ENCODE data around the gene NFKBIL1. TPM values are rescaled to one million over a fixed set of nuclear protein-coding genes. Genes with fewer than 3 reads are reported as not detected.

Gene NFKBIL1
- total RNA-seq, 1 donor from 2014 or later: 14.2 TPM

DNA sequence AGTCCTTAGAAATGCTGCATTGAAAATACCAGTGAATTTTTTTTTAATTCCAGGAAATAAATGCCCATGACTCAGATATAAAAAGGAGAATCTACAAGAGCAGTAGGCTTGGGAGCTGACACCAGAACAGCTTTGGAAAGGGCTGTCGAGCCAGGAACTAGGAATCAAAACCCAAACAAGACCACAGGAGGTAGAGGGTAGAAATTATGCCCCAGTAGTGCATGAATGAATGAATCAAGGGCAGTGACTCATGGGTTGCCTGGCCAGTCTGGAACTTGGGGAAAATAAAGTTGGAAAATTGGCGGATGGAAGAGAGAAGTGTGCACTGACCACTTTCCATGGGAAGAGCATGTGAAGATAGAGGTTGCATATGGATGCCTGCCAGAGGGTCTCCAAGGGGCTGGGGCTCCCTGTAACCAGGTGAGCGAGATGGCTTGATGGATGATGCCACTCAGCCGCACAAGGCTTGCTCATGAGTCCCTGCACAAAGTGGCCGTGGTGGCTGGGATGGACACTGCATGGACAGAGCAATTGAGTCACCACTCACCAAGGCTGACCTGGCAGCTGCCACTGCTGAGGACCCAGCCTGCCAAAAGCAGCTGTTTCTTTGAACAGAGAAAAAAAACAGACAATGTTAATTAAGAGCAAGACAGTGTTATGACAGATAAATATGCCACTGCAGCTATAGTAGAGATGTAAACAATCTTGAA is 33.8 kb upstream of the NFKBIL1 start:
- no peaks in the 10 kb centered on the region for H3K4me1 ChIP-seq
- no peaks in the 10 kb centered on the region for H3K36me3 ChIP-seq
- TF ChIP-seq POLR2AphosphoS5 (IDR thresholded peaks at IDR 0.05; ENCODE audit: insufficient read depth in 1 of 2, low read depth in 1 of 2) (no peak), POLR2A (IDR thresholded peaks at IDR 0.05) (no peak)
- TF ChIP-seq, protein P1, sequence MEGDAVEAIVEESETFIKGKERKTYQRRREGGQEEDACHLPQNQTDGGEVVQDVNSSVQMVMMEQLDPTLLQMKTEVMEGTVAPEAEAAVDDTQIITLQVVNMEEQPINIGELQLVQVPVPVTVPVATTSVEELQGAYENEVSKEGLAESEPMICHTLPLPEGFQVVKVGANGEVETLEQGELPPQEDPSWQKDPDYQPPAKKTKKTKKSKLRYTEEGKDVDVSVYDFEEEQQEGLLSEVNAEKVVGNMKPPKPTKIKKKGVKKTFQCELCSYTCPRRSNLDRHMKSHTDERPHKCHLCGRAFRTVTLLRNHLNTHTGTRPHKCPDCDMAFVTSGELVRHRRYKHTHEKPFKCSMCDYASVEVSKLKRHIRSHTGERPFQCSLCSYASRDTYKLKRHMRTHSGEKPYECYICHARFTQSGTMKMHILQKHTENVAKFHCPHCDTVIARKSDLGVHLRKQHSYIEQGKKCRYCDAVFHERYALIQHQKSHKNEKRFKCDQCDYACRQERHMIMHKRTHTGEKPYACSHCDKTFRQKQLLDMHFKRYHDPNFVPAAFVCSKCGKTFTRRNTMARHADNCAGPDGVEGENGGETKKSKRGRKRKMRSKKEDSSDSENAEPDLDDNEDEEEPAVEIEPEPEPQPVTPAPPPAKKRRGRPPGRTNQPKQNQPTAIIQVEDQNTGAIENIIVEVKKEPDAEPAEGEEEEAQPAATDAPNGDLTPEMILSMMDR (IDR thresholded peaks at IDR 0.05): no peak
- H3K4me3 ChIP-seq: no peak overlapping the region
- DNase-seq (ENCODE audit: extremely low spot score in 2 of 2): no peak
- no peak overlapping the region for H3K27ac ChIP-seq
- intact Hi-C loops (cut with DNase I): no loop called here
- H3K27me3 ChIP-seq: no peaks in the 10 kb centered on the region
- H3K9me3 ChIP-seq: no peaks in the 10 kb centered on the region

DNA sequence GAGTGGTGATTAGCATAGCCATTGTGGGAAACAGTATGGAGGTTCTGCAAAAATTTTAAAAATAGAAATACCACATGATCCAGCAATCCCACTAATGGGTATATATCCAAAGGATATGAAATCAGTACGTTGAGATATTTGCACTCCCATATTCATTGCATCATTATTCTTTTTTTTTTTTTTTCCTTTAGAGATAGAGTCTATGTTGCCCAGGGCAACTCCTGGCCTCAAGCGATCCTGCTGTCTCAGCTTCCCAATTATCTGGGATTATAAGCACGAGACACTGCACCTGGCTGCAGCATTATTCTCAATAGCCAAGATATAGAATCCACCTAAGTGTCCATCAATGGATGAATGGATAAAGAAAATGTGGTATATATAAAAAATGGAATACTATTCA is 25.6 kb upstream of the NFKBIL1 start:
- Histone ChIP-seq H3K4me1 (no peaks in the 10 kb centered on the region), H3K9me3 (no peaks in the 10 kb centered on the region), H3K27ac (no peak overlapping the region), H3K36me3 (no peaks in the 10 kb centered on the region), H3K4me3 (no peak overlapping the region), H3K27me3 (no peaks in the 10 kb centered on the region)
- no peak for TF ChIP-seq POLR2A (IDR thresholded peaks at IDR 0.05)
- DNase-seq (ENCODE audit: extremely low spot score in 2 of 2): peak in 1 of 2 donors; percentile 1
- intact Hi-C loops (cut with DNase I): no loop called here

DNA sequence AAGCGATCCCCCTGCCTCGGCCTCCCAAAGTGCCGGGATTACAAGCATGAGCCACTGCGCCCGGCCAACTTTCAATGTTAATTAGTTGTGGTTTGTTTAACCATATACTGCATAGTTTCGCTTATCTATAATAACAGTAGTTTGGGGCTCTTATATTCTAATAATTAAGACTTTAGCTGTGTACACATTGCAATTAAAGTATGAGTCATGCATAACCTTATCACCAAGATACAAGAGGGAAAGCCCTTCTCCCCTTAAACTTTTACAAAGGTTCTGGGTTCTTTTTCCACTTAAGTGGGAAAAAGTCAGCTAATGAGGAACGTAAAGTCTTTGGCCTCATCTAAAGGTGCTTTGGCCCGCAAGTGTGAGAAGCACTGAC is 21.9 kb upstream of the NFKBIL1 start:
- H3K4me1 ChIP-seq: no peaks in the 10 kb centered on the region
- H3K27me3 ChIP-seq: no peaks in the 10 kb centered on the region
- TF ChIP-seq POLR2AphosphoS5 (IDR thresholded peaks at IDR 0.05; ENCODE audit: insufficient read depth in 1 of 2, low read depth in 1 of 2) (no peak), POLR2A (IDR thresholded peaks at IDR 0.05) (no peak)
- TF ChIP-seq, protein P1 (IDR thresholded peaks at IDR 0.05): no peak
- H3K27ac ChIP-seq: no peak overlapping the region
- peaks cover 0 to 9% of the 10 kb centered on the region in 2 donors for H3K36me3 ChIP-seq
- H3K4me3 ChIP-seq: no peak overlapping the region
- no peaks in the 10 kb centered on the region for H3K9me3 ChIP-seq
- DNase-seq (ENCODE audit: extremely low spot score in 2 of 2): no peak
- intact Hi-C loops (cut with DNase I): no loop called here

DNA sequence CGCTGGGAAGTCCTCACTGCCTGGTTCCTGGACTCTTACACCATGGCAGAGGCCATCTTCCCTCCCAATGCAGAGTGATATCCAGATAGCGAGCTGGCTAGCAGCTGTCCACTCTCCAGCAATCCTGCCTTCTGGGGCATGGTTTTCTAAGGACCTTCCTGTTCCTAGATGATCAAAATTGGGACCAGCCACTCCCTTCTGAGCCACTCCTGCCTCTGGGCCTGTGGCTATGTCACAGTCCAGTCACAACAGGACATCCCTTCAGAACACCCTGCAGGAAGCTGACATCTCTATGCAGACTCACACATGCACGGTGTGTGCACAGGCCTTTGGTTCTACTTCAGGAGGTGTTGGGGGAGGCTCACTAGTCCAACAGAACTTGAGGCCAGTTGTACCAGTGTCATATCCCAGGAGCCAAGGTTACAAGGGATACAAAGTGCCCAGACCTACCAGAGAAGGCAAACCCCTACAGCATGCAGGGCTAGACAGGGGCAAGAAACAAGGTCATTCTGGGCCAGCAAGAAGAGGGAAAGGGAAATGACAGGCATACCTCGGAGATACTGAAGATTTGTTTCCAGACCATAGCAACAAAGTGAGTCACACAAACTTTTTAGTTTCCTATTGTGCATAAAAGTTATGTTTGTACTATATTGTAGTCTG is 21.3 kb upstream of the NFKBIL1 start:
- TF ChIP-seq POLR2A (IDR thresholded peaks at IDR 0.05) (no peak), POLR2AphosphoS5 (IDR thresholded peaks at IDR 0.05; ENCODE audit: insufficient read depth in 1 of 2, low read depth in 1 of 2) (no peak)
- TF ChIP-seq, protein P1 (IDR thresholded peaks at IDR 0.05): no peak
- peaks cover 0 to 14% of the 10 kb centered on the region in 2 donors for H3K36me3 ChIP-seq
- no peak overlapping the region for H3K27ac ChIP-seq
- intact Hi-C loops (cut with DNase I): no loop called here
- DNase-seq (ENCODE audit: extremely low spot score in 2 of 2): no peak
- no peaks in the 10 kb centered on the region for H3K27me3 ChIP-seq
- no peaks in the 10 kb centered on the region for H3K9me3 ChIP-seq
- no peak overlapping the region for H3K4me3 ChIP-seq
- no peaks in the 10 kb centered on the region for H3K4me1 ChIP-seq

DNA sequence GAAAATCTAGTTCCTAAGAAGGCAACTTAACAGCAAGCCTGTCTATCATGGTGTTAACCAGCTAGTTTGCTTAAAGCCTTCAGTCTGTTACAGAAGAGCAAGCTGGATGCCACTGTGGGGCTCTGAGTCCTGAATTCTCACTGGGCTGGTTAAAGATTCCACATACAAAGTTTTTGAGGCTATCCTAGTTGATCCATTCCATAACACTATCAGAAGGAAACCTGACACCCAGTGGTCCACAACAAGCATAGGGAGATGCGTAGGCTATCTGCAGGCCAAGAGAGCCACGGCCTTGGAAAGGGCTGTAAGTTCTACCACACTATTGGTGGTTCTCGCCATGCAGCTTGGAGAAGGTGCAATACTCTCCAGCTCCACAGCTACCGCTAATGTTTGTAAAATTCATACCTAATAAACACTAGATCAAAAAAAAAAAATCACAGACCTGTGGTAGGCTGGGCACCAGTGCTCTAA is 19.1 kb upstream of the NFKBIL1 start:
- H3K36me3 ChIP-seq: peaks cover 0 to 37% of the 10 kb centered on the region in 2 donors
- DNase-seq (ENCODE audit: extremely low spot score in 2 of 2): no peak
- no peaks in the 10 kb centered on the region for H3K27me3 ChIP-seq
- no peaks in the 10 kb centered on the region for H3K4me1 ChIP-seq
- H3K27ac ChIP-seq: no peak overlapping the region
- intact Hi-C loops (cut with DNase I): no loop called here
- no peaks in the 10 kb centered on the region for H3K9me3 ChIP-seq
- no peak for TF ChIP-seq POLR2AphosphoS5 (IDR thresholded peaks at IDR 0.05; ENCODE audit: insufficient read depth in 1 of 2, low read depth in 1 of 2)
- TF ChIP-seq, protein P1 (IDR thresholded peaks at IDR 0.05): no peak
- TF ChIP-seq POLR2A (IDR thresholded peaks at IDR 0.05): no peak
- H3K4me3 ChIP-seq: no peak overlapping the region
